GM06990 (cell line): ENCODE results near the gene DAB2IP.

Source experiments
- DNase-seq: peaks from one replicate; pipeline ENCODE4 v3.0.0-alpha.2; 2011; ENCODE audit not compliant: insufficient read length; ENCODE audit errors: extremely low read depth
- H3K27me3 ChIP-seq: replicated peaks from 2 replicates; pipeline ENCODE4 v1.6.0; 2011; ENCODE audit warnings: low read length; ENCODE audit not compliant: control insufficient read depth, insufficient read depth
- H3K36me3 ChIP-seq: 2 replicates; pipeline ENCODE4 v1.5.1; 2011; ENCODE audit warnings: low read length; ENCODE audit not compliant: control insufficient read depth, insufficient read depth
- H3K4me3 ChIP-seq: replicated peaks from 2 replicates; pipeline ENCODE4 v1.5.1; 2011; ENCODE audit warnings: low read depth, mild to moderate bottlenecking, control low read depth, low read length
- CTCF ChIP-seq: IDR thresholded peaks from 2 replicates; pipeline ENCODE4 v1.5.1; 2011; ENCODE audit warnings: low read length, control low read depth, mild to moderate bottlenecking, inconsistent platforms; ENCODE audit not compliant: insufficient read depth, poor library complexity, severe bottlenecking

The DAB2IP gene

DNA sequence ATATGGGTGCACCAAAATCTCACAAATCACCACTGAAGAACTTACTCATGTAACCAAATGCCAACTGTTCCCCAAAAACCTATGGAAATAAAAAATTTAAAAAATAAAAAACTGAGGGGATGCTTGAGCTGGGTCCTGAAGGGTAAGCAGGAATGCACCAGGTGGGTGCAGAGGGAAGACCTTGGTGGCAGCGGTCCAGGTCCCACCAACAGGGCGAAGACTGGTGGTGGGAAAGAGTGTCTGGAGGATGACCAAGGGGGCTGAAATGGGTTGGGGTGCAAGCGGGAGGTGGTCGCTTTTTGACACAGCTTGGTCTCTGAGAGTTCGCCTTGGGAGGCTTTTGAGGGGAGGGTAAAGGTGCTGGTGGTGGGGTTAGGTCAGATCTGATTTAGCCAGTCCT lies 3.3 kb upstream of the DAB2IP start:
- Histone ChIP-seq H3K4me3 (no peak overlapping the region), H3K36me3 (no peaks in the 10 kb centered on the region), H3K27me3 (peaks cover 1% of the 10 kb centered on the region)
- TF ChIP-seq CTCF, result no peak
- DNase-seq, result no peak

- Histone ChIP-seq H3K27me3 (peaks cover 1% of the 10 kb centered on the region; the same call in 1 of the 2 replicates), H3K36me3 (no peaks in the 10 kb centered on the region), H3K4me3 (no peak overlapping the region)
- DNase-seq, result no peak
- no peak for TF ChIP-seq CTCF
These were observed 2.6 kb upstream of the DAB2IP start for GRCh38 chr9:121648799-121649198.

DNA sequence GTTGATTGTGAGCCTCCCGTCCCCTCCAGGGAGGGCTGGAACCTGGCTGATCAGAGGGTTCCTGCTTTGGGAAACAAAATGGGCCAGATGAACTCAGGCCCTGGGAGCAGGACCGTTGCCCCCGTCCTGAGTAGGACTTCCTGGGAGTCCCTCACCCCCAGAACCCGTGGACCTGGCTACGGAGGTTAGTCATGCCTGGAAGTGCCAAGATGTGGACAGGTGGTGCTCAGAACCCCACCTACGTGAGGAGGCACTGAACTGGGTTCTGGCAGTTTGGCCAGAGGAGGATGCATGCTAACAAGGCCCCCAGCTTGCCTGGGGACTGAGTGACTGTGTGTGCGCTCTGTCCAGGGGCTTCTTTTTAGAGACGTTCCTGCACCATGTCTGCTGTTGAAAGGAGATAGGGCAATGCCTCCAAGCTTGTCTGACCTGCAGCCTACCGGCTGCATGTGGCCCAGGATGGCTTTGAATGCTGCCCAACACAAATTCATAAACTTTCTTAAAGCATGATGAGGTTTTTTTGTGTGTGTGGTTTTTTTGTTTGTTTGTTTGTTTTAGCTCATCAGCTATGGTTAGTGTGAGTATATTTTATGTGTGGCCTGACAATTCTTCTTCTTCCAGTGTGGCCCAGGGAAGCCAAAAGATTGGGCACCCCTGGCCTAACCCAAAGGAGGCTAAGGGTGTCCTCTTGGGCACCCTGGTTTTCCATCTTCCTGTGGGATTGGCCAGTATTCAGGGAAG lies 1.8 kb upstream of the DAB2IP start:
- Histone ChIP-seq H3K36me3 (no peaks in the 10 kb centered on the region), H3K4me3 (no peak overlapping the region), H3K27me3 (peaks cover 1% of the 10 kb centered on the region; the same call in 1 of the 2 replicates)
- no peak for DNase-seq
- no peak for TF ChIP-seq CTCF

DNA sequence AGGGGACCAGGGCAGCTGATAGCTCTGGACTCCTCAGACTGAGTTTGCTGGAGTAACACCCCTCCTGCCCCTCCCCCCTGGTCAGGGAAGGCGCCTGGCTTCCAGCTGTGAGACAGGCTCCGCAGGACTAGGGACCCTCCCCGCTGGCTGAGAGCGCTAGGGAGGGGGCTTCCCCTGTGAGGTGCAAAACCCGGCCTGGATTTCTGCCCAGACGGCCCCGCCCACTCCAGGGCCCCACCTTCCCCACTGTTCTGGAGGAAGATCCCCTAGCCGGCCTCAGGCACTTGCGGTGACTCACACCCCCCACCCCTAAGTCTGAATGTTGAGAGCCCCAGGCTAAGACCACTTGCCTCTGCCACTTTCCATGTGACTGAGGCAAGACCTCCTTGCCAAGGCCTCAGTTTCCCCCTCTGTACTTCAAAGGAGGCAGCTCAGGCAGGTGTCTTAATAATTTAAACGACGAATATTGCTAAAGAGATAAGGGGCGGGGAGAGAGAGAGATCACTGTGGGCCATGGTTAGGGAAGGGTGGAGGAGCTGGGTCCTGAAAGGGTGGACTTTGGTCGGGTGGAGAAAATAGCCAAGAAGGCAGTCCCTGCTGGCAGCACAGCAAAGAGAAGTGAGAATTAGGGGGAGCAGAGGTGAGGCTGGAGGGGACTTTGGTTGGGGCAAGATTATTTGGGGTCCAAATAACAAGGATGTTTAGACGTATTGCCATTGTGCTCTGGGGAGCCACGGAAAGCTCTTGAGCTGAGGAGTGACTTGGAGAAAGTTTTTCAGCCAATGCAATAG lies 1.0 kb upstream of the DAB2IP start:
- Histone ChIP-seq H3K4me3 (no peak overlapping the region), H3K27me3 (peaks cover 1% of the 10 kb centered on the region; the same call in 1 of the 2 replicates), H3K36me3 (no peaks in the 10 kb centered on the region)
- DNase-seq, result no peak
- no peak for TF ChIP-seq CTCF

GRCh38 chr9:121651008-121651294 lies 483 bp upstream of the DAB2IP start:
- H3K27me3 ChIP-seq, result peaks cover 1% of the 10 kb centered on the region; the same call in 1 of the 2 replicates
- TF ChIP-seq CTCF, result no peak
- H3K36me3 ChIP-seq, result no peaks in the 10 kb centered on the region
- no peak for DNase-seq
- no peak overlapping the region for H3K4me3 ChIP-seq
